Epithelial cell of esophagus (primary cell): ENCODE measurements around the gene DSCAM.

Experiments used
- DNase-seq: peaks from one replicate; pipeline ENCODE4 v3.0.0; 2010; ENCODE audit warnings: low read depth
- H3K4me3 ChIP-seq: 2 replicates; pipeline ENCODE4 v1.5.1; 2011; ENCODE audit warnings: mild to moderate bottlenecking, low read length, control low read depth
- TF ChIP-seq, protein P1 (sequence below): IDR thresholded peaks from 2 replicates; pipeline ENCODE4 v1.5.1; 2011; ENCODE audit warnings: low read depth, mild to moderate bottlenecking, low read length, control low read depth, inconsistent platforms; ENCODE audit not compliant: insufficient read depth; ENCODE audit errors: missing control alignments

The DSCAM gene

DNA sequence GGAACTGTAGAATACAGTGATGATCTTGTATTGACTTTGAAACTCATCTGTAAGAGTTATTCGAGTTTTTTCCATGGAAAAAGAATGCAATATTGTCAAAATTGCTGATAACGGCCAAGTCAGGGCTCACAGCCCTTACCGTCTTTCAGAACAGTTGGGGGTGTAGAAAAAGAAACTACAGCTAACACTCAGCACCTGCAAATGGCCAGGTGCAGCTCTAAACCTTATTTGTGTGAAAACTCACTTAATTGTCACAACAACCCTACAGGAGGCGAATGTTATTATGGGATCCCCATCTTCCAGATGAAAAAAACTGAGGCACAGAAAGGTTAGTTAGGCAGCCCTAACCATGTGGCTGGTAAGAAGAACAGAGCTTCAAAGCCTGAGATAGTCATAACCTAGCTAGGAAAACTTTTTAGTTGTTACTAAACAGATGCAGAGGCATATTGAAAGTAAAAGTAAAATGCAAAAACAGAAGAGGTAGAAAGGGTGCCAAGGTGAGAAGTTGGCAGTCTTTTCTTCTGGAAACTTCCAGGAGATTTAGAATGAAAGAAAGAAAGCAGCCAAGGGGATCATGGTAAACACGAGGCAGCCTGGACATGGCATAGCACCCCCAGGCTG is 76.4 kb downstream of the DSCAM start:
- TF ChIP-seq, protein P1, sequence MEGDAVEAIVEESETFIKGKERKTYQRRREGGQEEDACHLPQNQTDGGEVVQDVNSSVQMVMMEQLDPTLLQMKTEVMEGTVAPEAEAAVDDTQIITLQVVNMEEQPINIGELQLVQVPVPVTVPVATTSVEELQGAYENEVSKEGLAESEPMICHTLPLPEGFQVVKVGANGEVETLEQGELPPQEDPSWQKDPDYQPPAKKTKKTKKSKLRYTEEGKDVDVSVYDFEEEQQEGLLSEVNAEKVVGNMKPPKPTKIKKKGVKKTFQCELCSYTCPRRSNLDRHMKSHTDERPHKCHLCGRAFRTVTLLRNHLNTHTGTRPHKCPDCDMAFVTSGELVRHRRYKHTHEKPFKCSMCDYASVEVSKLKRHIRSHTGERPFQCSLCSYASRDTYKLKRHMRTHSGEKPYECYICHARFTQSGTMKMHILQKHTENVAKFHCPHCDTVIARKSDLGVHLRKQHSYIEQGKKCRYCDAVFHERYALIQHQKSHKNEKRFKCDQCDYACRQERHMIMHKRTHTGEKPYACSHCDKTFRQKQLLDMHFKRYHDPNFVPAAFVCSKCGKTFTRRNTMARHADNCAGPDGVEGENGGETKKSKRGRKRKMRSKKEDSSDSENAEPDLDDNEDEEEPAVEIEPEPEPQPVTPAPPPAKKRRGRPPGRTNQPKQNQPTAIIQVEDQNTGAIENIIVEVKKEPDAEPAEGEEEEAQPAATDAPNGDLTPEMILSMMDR = no peak
- DNase-seq = no peak
- no peak overlapping the region for H3K4me3 ChIP-seq

GRCh38 chr21:40769231-40769630 is 77.7 kb downstream of the DSCAM start:
- TF ChIP-seq, protein P1 = no peak
- no peak overlapping the region for H3K4me3 ChIP-seq
- no peak for DNase-seq

DNA sequence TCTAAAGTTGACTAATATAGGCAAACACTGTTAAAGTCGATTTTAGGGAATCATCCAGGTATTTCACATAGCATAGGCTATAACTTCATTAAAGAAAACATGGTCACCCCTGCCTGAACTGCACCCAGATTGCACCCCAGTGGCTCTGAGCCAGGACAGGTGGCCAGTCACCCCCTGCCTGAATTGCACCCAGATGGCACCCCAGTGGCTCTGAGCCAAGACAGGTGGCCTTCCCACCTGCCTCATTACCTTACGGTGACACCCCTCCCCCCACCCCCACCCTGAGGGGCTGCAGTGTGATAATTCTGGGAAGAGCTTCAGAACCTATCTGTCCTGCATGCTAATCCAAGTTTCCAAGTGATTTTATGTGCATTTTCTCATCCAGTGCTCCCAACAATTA is 78.9 kb downstream of the DSCAM start:
- no peak overlapping the region for H3K4me3 ChIP-seq
- TF ChIP-seq, protein P1 = no peak
- DNase-seq = no peak

DNA sequence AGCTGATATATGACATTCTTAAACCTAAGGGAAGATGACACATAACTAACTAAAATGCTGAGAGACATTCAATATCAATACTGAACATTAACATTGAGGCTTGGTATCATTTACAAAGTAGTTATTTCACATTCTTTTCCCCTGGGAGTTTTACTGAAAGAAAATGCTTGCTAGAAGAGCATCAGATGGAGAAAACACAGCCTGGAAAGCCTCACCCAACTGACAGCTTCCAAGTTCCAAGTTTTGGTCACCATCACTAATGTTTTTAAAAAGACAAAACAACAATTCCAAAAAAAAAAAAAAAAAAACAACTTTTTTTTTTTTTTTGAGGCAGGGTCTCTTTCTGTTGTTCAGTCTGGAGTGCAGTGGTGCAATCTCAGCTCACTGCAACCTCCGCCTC is 80.6 kb downstream of the DSCAM start:
- TF ChIP-seq, protein P1 = no peak
- no peak for DNase-seq
- H3K4me3 ChIP-seq = no peak overlapping the region

DNA sequence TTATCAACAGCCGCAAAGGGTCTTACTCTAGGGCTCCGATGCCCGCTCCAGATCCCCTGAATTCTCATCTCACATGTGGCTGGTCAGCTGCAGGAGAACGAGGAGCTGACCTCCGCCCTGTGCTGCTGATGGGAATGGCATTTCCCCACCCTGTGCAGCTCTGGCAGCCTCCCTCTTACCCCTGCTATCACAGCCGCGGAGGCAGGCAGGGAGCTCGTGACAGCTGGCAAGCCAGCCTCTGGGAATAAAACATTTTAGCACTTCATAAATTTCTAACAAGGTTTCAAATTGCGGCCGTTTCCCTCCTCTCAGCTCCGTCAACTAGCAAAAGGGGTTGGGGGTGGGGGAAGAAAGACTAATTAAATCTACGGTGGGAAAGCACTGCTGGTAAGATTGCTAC is 81.1 kb downstream of the DSCAM start:
- TF ChIP-seq, protein P1 = no peak
- no peak for DNase-seq
- no peak overlapping the region for H3K4me3 ChIP-seq

DNA sequence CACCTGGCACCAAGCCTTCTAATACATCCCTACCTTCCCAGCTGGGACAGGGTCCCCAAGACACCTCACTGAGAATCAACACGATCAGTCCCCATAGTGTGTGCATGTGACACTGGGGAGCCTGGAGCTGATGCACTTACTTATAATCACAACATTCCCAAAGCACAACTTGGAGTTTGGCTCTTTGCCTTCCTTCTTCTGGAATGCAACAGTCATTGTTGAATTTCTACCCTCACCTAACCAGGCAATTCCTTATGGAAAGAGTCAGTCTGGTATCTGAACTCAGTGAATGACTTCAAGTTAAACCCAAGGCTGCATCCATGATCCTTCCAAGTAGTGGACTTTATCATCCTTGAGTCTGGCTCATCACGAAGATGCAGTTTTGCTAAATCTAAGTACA is 86.1 kb downstream of the DSCAM start:
- TF ChIP-seq, protein P1 = no peak
- H3K4me3 ChIP-seq = no peak overlapping the region
- no peak for DNase-seq

GRCh38 chr21:40759061-40759460 is 87.9 kb downstream of the DSCAM start:
- TF ChIP-seq, protein P1 = no peak

More at GRCh38 chr21:40759061-40759460, 87.9 kb downstream of the DSCAM start:
- DNase-seq = no peak
- no peak overlapping the region for H3K4me3 ChIP-seq
